Spleen (tissue), 11 donors: ENCODE measurements around the gene ALDH1B1. TPM values are rescaled to one million over a fixed set of nuclear protein-coding genes. Genes with fewer than 3 reads are reported as not detected.

Experiments
- DNase-seq: peaks from one replicate; pipeline ENCODE4 v3.0.0-alpha.2; 2020
- H3K27ac ChIP-seq, 8 donors: fragments of 200-600 bp; sonication (generic) in 7 of 8; 1 replicate in 4 of 8; 2 replicates in 4 of 8; pipeline versions ENCODE4 v1.5.0 to v1.8.0; 2016 to 2021; ENCODE audit warnings: inconsistent platforms in 4 of 8, mild to moderate bottlenecking in 4 of 8, moderate library complexity in 1 of 8
- H3K27me3 ChIP-seq, 7 donors: fragments of 200-600 bp; sonication (generic) in 6 of 7; replicated peaks in 1 of 7; 1 replicate in 4 of 7; 2 replicates in 3 of 7; pipeline versions ENCODE4 v1.5.0 to v1.8.0; 2016 to 2021; ENCODE audit warnings: inconsistent platforms in 3 of 7, mild to moderate bottlenecking in 1 of 7
- H3K36me3 ChIP-seq, 6 donors: fragments of 200-600 bp; sonication (generic) in 5 of 6; 1 replicate in 4 of 6; 2 replicates in 2 of 6; pipeline versions ENCODE4 v1.5.0 to v1.8.0; 2016 to 2021; ENCODE audit warnings: inconsistent platforms in 2 of 6
- H3K4me1 ChIP-seq, 6 donors: fragments of 200-600 bp; sonication (generic) in 5 of 6; 1 replicate in 3 of 6; 2 replicates in 3 of 6; pipeline versions ENCODE4 v1.5.0 to v1.8.0; 2016 to 2021; ENCODE audit warnings: inconsistent platforms in 3 of 6
- H3K4me3 ChIP-seq, 8 donors: fragments of 200-600 bp; sonication (generic) in 7 of 8; 1 replicate in 4 of 8; 2 replicates in 4 of 8; pipeline versions ENCODE4 v1.5.0 to v1.8.0; 2016 to 2021; ENCODE audit warnings: inconsistent platforms in 4 of 8, mild to moderate bottlenecking in 4 of 8, moderate library complexity in 2 of 8
- H3K9me3 ChIP-seq, 8 donors: fragments of 200-600 bp; sonication (generic) in 7 of 8; 1 replicate in 4 of 8; 2 replicates in 4 of 8; pipeline versions ENCODE4 v1.5.0 to v1.8.0; 2016 to 2021; ENCODE audit warnings: inconsistent platforms in 4 of 8
- POLR2A ChIP-seq, 3 donors: fragments of 450-650 bp; IDR thresholded peaks; one replicate each; pipeline ENCODE4 v1.5.1; 2017; ENCODE audit warnings: antibody characterized with exemption in 3 of 3, mild to moderate bottlenecking in 1 of 3
- POLR2AphosphoS5 ChIP-seq, 3 donors: sonication (generic); formaldehyde crosslinking; IDR thresholded peaks; one replicate each; pipeline ENCODE4 v1.5.1; 2017; ENCODE audit warnings: antibody characterized with exemption in 3 of 3
- WGBS, 5 donors: extraction: QIAGEN DNeasy Blood & Tissue Kit in 3 of 5; methylation state at CpG; one replicate each; pipeline versions ENCODE4 v1.1.5 to v1.1.7; 2013 to 2018; 5-methylcytosine and 5-hydroxymethylcytosine counted together
- intact Hi-C: fragments of 100-400 bp; cut with DNase I; formaldehyde crosslinking; loops from one replicate; pipeline ENCODE4 v1.15.0; 2023; ENCODE audit warnings: low total_unique reads
- polyA plus RNA-seq, 3 donors: library from polyadenylated mRNA; stranded (reverse); fragments of 200-250 nt; gene quantifications; one replicate each; pipeline ENCODE4 v1.2.1, GENCODE V29; 2013
- total RNA-seq, 7 donors: library from RNA; depleted of rRNA in 3 of 7; stranded (reverse); fragments of >200 nt in 3 of 7; fragmentation: NEBNext Ultra II Directional in 4 of 7; extraction: Animal tissue kit (Norgen Biotek cat#: 25700) in 4 of 7; gene quantifications; one replicate each; pipeline versions ENCODE4 v1.1.0 to v1.2.1, GENCODE V29; 2016 to 2021
- TF ChIP-seq, protein P1 (sequence below), 11 experiments: fragments of 200-600 bp in 7 of 11; fragments of 450-650 bp in 4 of 11; sonication (generic) in 4 of 11; IDR thresholded peaks in 8 of 11; conservative IDR thresholded peaks in 3 of 11; 1 replicate in 7 of 11; 2 replicates in 4 of 11; pipeline versions ENCODE4 v1.4.0 to v1.8.0; 2016 to 2021; ENCODE audit warnings: antibody characterized with exemption in 11 of 11, inconsistent platforms in 4 of 11, mild to moderate bottlenecking in 1 of 11
- donor health status: healthy with polysubstance abuse.
- donor health status: DM: no; HTN: no; CAD: no; lungs with moderate emphysema.
- donor health status: DM: no; HTN: no; CAD: no.
- donor health status: Bipolar disorder and iron deficiency.
- donor health status: healthy.
- donor health status: DM: no; HTN: no; CAD: no.
- donor health status: DM: yes; HTN: yes; CAD: no.

Gene ALDH1B1
- total and polyA plus RNA-seq, 10 donors: 4.0 to 14.7 (median 8.3) TPM

- 54 to 75% (median 61%) methylated on average over 5 of the region's 5 CpGs for WGBS, 5 donors
- Histone ChIP-seq H3K4me3 (no peak overlapping the region), H3K27me3 (no peaks in the 10 kb centered on the region), H3K36me3 (peaks cover 0 to 5% (median 3%) of the 10 kb centered on the region in 6 donors), H3K27ac (peak overlapping the region in 2 of 8 donors; percentile 33 to 42), H3K4me1 (peaks cover 12 to 38% (median 24%) of the 10 kb centered on the region in 6 donors), H3K9me3 (no peaks in the 10 kb centered on the region)
- peak; percentile 47 for DNase-seq
- TF ChIP-seq, protein P1, sequence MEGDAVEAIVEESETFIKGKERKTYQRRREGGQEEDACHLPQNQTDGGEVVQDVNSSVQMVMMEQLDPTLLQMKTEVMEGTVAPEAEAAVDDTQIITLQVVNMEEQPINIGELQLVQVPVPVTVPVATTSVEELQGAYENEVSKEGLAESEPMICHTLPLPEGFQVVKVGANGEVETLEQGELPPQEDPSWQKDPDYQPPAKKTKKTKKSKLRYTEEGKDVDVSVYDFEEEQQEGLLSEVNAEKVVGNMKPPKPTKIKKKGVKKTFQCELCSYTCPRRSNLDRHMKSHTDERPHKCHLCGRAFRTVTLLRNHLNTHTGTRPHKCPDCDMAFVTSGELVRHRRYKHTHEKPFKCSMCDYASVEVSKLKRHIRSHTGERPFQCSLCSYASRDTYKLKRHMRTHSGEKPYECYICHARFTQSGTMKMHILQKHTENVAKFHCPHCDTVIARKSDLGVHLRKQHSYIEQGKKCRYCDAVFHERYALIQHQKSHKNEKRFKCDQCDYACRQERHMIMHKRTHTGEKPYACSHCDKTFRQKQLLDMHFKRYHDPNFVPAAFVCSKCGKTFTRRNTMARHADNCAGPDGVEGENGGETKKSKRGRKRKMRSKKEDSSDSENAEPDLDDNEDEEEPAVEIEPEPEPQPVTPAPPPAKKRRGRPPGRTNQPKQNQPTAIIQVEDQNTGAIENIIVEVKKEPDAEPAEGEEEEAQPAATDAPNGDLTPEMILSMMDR (IDR thresholded peaks at IDR 0.05 in 8 of 11, conservative IDR thresholded peaks at IDR 0.05 in 3 of 11): no peak
- no peak for TF ChIP-seq POLR2A (IDR thresholded peaks at IDR 0.05)
- TF ChIP-seq POLR2AphosphoS5 (IDR thresholded peaks at IDR 0.05): no peak
- intact Hi-C loops: no loop called here
Observed at GRCh38 chr9:38390851-38391250, 1.7 kb upstream of the ALDH1B1 start.

DNA sequence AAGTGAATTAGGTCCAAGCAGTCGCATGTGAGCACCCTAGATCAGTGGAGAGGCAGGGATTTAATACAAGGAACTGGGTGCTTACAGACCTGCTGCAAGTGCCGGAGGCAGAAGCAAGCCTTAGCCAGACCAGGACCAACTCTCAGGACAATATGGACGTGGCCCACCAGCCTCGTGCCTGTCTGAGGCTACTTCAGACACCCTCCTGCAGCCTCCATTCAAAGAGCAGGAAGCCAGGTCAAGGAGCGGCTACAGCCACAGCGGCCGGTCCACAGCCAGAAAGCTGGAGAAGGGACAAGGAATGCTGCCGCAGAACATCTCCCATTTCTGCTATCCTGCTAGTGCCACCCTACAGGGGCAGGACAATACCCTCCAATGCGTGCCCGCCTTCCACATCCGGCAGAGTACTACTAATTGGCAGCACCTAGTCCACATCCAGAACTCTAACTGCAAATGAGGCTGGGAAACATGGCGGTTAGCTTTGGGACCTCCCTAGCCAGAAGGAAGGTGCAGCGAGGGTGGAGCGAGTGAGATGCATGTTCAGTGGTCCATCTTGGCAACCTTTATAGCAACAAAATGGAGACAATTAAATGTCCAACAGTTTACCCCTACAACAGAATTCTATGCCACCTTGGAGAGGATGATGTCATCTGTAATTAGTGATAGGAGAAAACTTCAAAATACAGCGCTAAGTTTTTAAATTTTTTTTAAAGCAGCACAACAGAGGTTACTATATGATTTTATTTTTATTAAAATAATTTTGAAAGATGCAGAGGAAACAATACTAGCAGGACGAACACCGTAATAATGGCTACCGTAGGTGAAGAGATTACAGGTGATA is 1.0 kb upstream of the ALDH1B1 start:
- Histone ChIP-seq H3K27ac (no peak overlapping the region), H3K9me3 (no peaks in the 10 kb centered on the region), H3K4me3 (peak overlapping the region in 4 of 8 donors; percentile 77 to 89 (median 85)), H3K27me3 (no peaks in the 10 kb centered on the region), H3K4me1 (peaks cover 12 to 38% (median 24%) of the 10 kb centered on the region in 6 donors), H3K36me3 (peaks cover 0 to 11% (median 9%) of the 10 kb centered on the region in 6 donors)
- WGBS, 5 donors: 75 to 87% (median 85%) methylated on average over 15 to 18 of the region's 18 CpGs
- peak; percentile 69 for DNase-seq
- TF ChIP-seq POLR2A (IDR thresholded peaks at IDR 0.05): no peak
- no peak for TF ChIP-seq POLR2AphosphoS5 (IDR thresholded peaks at IDR 0.05)
- TF ChIP-seq, protein P1 (IDR thresholded peaks at IDR 0.05 in 8 of 11, conservative IDR thresholded peaks at IDR 0.05 in 3 of 11): no peak
- intact Hi-C loops: no loop called here

DNA sequence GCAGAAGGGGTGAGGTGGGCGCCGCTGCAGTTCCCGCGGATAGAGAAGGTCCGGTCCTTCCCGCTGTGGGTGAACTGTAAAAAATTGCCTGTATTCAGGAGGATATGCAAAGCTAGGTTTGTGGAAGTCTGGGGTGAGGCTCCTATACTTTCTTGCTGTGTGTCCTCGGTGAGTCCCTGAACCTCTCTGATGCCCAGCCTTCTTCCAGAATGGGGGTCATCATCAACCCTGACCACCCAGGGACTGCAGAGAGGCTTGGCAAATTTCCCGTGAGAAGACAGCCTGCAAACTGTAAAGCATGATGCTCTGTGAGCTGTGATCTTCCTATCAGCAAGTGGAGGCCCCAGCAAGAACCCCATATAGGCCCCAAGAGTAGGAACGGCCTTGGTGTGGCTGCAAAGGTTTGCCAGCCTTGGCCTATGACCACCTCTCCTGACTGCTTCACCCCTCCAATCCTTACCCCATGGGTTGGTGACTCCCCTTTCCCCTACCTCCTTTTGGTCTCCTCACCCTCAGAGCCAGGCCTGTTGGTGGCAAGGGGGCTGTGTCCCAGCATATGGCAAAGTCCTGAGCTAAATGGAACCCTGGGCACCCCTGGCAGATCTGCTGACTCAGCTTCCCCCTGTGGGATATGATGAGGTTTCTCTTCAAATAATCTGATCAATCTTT is 760 bp downstream of the ALDH1B1 start:
- TF ChIP-seq POLR2A (IDR thresholded peaks at IDR 0.05): no peak
- TF ChIP-seq, protein P1 (IDR thresholded peaks at IDR 0.05 in 8 of 11, conservative IDR thresholded peaks at IDR 0.05 in 3 of 11): no peak
- TF ChIP-seq POLR2AphosphoS5 (IDR thresholded peaks at IDR 0.05): no peak
- Histone ChIP-seq H3K4me1 (peaks cover 12 to 38% (median 24%) of the 10 kb centered on the region in 6 donors), H3K36me3 (peaks cover 0 to 26% (median 17%) of the 10 kb centered on the region in 6 donors), H3K9me3 (no peaks in the 10 kb centered on the region), H3K4me3 (peak overlapping the region; percentile 64 to 89 (median 79)), H3K27ac (peak overlapping the region in 6 of 8 donors; percentile 2 to 71 (median 61)), H3K27me3 (no peaks in the 10 kb centered on the region)
- 3 to 10% (median 6%) methylated on average over 5 to 9 of the region's 9 CpGs for WGBS, 5 donors
- intact Hi-C loops: no loop called here
- DNase-seq: peak; percentile 61

DNA sequence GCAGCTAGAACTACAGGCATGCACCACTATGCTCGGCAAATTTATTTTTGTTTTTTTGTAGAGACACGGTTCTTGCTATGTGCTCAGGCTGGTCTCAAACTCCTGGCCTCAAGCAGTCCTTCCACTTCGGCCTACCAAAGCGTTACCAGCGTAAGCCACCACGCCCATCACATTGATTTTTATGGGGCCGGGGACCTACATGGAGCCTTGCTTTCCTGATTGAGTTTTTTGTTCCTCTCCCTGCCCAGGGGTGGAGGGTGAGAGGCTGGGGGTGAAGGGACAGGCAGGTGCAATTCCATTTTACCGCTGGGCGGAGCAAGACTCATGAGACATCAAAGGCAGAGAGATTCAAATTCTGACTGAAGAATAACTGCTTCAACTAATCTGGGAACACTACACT is 1.9 kb downstream of the ALDH1B1 start:
- Histone ChIP-seq H3K9me3 (no peaks in the 10 kb centered on the region), H3K4me1 (peaks cover 12 to 33% (median 21%) of the 10 kb centered on the region in 6 donors), H3K4me3 (no peak overlapping the region), H3K36me3 (peaks cover 0 to 32% (median 17%) of the 10 kb centered on the region in 6 donors), H3K27me3 (no peaks in the 10 kb centered on the region), H3K27ac (no peak overlapping the region)
- no peak for TF ChIP-seq POLR2A (IDR thresholded peaks at IDR 0.05)
- TF ChIP-seq, protein P1 (IDR thresholded peaks at IDR 0.05 in 8 of 11, conservative IDR thresholded peaks at IDR 0.05 in 3 of 11): no peak
- TF ChIP-seq POLR2AphosphoS5 (IDR thresholded peaks at IDR 0.05): no peak
- 87 to 96% (median 92%) methylated on average over 8 to 9 of the region's 9 CpGs for WGBS, 5 donors
- DNase-seq: peak; percentile 42
- intact Hi-C loops: no loop called here
